DND-41 (cell line): Measurements from ENCODE around the gene SPAG5.

Experiments used
- ATAC-seq: fragments of 200-7000 bp; cut with Tn5 transposase; 3 replicates; pipeline ENCODE4 v1.9.1; 2021; ENCODE audit warnings: low read depth; ENCODE audit not compliant: insufficient read depth
- DNase-seq: peaks from one replicate; pipeline ENCODE4 v3.0.0-alpha.2; 2020
- H2AFZ ChIP-seq: 2 replicates; pipeline ENCODE4 v1.6.0; 2012; ENCODE audit warnings: low read depth, low read length
- H3K27ac ChIP-seq: 2 replicates; pipeline ENCODE4 v1.5.1; 2012; ENCODE audit warnings: low read length, inconsistent platforms
- H3K27me3 ChIP-seq: fragments of 200-600 bp; sonication (generic); 2 replicates; pipeline ENCODE4 v1.6.0; 2012; ENCODE audit warnings: low read length, mild to moderate bottlenecking, inconsistent platforms; ENCODE audit not compliant: insufficient read depth, poor library complexity
- H3K36me3 ChIP-seq: 2 replicates; pipeline ENCODE4 v1.5.1; 2012; ENCODE audit warnings: low read length, inconsistent platforms; ENCODE audit not compliant: insufficient read depth
- H3K4me1 ChIP-seq: 2 replicates; pipeline ENCODE4 v1.5.1; 2012; ENCODE audit warnings: mild to moderate bottlenecking, low read length; ENCODE audit not compliant: insufficient read depth
- H3K4me2 ChIP-seq: 2 replicates; pipeline ENCODE4 v1.6.0; 2012; ENCODE audit warnings: mild to moderate bottlenecking, moderate library complexity, low read length, inconsistent platforms; ENCODE audit not compliant: insufficient read depth
- H3K4me3 ChIP-seq, 2 experiments: fragments of 200-600 bp in 1 of 2; shearing (Covaris generic) in 1 of 2; 2 replicates each; pipeline ENCODE4 v1.5.1; 2012 to 2016; ENCODE audit warnings: inconsistent platforms in 2 of 2, low read length in 2 of 2, mild to moderate bottlenecking in 2 of 2, low read depth in 1 of 2, moderate library complexity in 1 of 2
- H3K79me2 ChIP-seq: 2 replicates; pipeline ENCODE4 v1.6.0; 2012; ENCODE audit warnings: low read length, inconsistent platforms; ENCODE audit not compliant: insufficient read depth
- H3K9ac ChIP-seq: 2 replicates; pipeline ENCODE4 v1.6.0; 2012; ENCODE audit warnings: low read depth, mild to moderate bottlenecking, inconsistent platforms, low read length, moderate library complexity
- H3K9me3 ChIP-seq: 2 replicates; pipeline ENCODE4 v1.5.1; 2012; ENCODE audit warnings: low read length, moderate library complexity, mild to moderate bottlenecking, inconsistent platforms; ENCODE audit not compliant: insufficient read depth, severe bottlenecking
- H4K20me1 ChIP-seq: 2 replicates; pipeline ENCODE4 v1.6.0; 2012; ENCODE audit warnings: low read length; ENCODE audit not compliant: insufficient read depth
- EZH2 ChIP-seq: IDR thresholded peaks from 3 replicates; pipeline ENCODE4 v1.6.1; 2012; ENCODE audit warnings: borderline replicate concordance, low read depth, mild to moderate bottlenecking, moderate library complexity, low read length, inconsistent platforms; ENCODE audit not compliant: severe bottlenecking
- TF ChIP-seq, protein P1 (sequence below): IDR thresholded peaks from 2 replicates; pipeline ENCODE4 v1.5.1; 2012; ENCODE audit warnings: borderline replicate concordance, low read length, moderate library complexity, mild to moderate bottlenecking; ENCODE audit not compliant: poor library complexity, severe bottlenecking; ENCODE audit errors: extremely low read depth

Gene SPAG5

GRCh38 chr17:28618464-28618863, 19.6 kb upstream of the SPAG5 start:
- DNase-seq, result no peak
- no peaks in the 10 kb centered on the region for H3K27me3 ChIP-seq
- no peak overlapping the region for H3K9ac ChIP-seq
- no peak overlapping the region for H3K4me2 ChIP-seq
- H3K27ac ChIP-seq, result no peak overlapping the region
- no peaks in the 10 kb centered on the region for H3K9me3 ChIP-seq
- H4K20me1 ChIP-seq, result peaks cover 5% of the 10 kb centered on the region; the same call in 1 of the 2 replicates
- no peak overlapping the region for H2AFZ ChIP-seq
- no peak overlapping the region for H3K4me3 ChIP-seq
- H3K4me1 ChIP-seq, result no peaks in the 10 kb centered on the region
- ATAC-seq, result no peak
- H3K79me2 ChIP-seq, result no peaks in the 10 kb centered on the region
- H3K36me3 ChIP-seq, result peaks cover 98% of the 10 kb centered on the region
- TF ChIP-seq, protein P1, sequence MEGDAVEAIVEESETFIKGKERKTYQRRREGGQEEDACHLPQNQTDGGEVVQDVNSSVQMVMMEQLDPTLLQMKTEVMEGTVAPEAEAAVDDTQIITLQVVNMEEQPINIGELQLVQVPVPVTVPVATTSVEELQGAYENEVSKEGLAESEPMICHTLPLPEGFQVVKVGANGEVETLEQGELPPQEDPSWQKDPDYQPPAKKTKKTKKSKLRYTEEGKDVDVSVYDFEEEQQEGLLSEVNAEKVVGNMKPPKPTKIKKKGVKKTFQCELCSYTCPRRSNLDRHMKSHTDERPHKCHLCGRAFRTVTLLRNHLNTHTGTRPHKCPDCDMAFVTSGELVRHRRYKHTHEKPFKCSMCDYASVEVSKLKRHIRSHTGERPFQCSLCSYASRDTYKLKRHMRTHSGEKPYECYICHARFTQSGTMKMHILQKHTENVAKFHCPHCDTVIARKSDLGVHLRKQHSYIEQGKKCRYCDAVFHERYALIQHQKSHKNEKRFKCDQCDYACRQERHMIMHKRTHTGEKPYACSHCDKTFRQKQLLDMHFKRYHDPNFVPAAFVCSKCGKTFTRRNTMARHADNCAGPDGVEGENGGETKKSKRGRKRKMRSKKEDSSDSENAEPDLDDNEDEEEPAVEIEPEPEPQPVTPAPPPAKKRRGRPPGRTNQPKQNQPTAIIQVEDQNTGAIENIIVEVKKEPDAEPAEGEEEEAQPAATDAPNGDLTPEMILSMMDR, result no peak
- TF ChIP-seq EZH2, result no peak

DNA sequence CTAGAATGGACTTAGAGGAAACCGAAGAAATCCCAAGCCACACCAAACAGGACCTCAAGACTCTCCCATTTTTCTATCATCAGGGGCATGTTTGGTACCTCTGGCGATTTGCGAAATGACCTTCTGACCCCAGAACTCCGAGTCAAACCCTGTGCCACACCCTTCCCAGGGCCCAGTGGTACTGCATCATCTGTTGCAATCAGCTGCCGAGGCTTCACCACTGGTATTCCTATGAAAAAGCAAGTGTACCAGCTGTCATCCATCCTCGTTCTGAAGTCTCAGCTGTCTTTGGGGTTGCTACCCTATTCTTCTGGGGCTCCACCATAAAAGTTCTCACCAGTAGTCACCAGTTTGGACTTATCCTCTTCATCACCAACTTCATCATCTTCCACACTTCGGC, 17.5 kb upstream of the SPAG5 start:
- H3K9ac ChIP-seq, result no peak overlapping the region
- TF ChIP-seq EZH2, result no peak
- TF ChIP-seq, protein P1, result no peak
- no peak overlapping the region for H3K4me2 ChIP-seq
- no peaks in the 10 kb centered on the region for H3K4me1 ChIP-seq
- H4K20me1 ChIP-seq, result peaks cover 5% of the 10 kb centered on the region; the same call in 1 of the 2 replicates
- H3K27ac ChIP-seq, result no peak overlapping the region
- H2AFZ ChIP-seq, result no peak overlapping the region
- DNase-seq (no peak), ATAC-seq (no peak)
- H3K79me2 ChIP-seq, result no peaks in the 10 kb centered on the region
- H3K4me3 ChIP-seq, result no peak overlapping the region
- H3K9me3 ChIP-seq, result no peaks in the 10 kb centered on the region
- H3K36me3 ChIP-seq, result peaks cover 95% of the 10 kb centered on the region
- no peaks in the 10 kb centered on the region for H3K27me3 ChIP-seq

DNA sequence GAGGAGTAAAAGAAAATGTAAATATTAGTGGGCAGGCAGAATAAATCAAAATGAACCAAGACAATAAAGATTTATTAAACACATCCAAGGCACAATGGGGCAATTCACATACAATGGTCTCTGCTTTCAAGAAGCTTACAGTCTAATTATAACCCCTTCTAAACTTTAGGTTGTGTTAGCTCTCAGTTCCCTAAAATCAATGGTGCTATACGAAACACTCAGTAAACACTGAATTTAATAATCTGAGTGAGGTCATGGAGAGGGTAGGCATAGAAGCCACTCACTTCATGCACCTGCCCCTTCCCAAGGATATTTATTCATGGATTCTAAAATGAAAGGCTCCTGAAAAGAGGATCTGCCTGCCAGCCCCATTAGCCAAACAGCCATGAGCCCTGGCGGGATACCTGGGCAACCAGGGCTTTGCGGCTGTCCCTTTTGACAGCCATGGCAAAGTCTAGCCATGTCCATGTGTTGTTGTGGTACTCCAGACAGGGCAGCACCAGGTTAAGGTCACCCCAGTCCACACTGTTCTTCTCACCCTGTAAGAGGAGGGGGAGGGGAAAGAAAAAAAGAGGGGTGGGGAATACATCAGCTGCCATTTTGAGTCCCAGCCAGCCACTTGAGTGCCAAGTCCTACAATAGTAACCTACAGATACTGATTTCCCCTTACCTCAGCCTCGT, 16.6 kb upstream of the SPAG5 start:
- no peaks in the 10 kb centered on the region for H3K79me2 ChIP-seq
- TF ChIP-seq, protein P1, result no peak
- TF ChIP-seq EZH2, result no peak
- no peaks in the 10 kb centered on the region for H3K4me1 ChIP-seq
- no peak overlapping the region for H2AFZ ChIP-seq
- no peaks in the 10 kb centered on the region for H3K9me3 ChIP-seq
- peaks cover 95% of the 10 kb centered on the region for H3K36me3 ChIP-seq
- H4K20me1 ChIP-seq, result peaks cover 5% of the 10 kb centered on the region; the same call in 1 of the 2 replicates
- no peak overlapping the region for H3K4me2 ChIP-seq
- no peak for DNase-seq
- H3K27ac ChIP-seq, result no peak overlapping the region
- no peak overlapping the region for H3K9ac ChIP-seq
- no peaks in the 10 kb centered on the region for H3K27me3 ChIP-seq
- H3K4me3 ChIP-seq, result no peak overlapping the region
- ATAC-seq, result no peak
